NB4 (cell line): ENCODE results near the gene STAT5B.
A peak's percentile ranks its signal among the peaks of the same experiment; 100 is the strongest.
"Not testable (repeated sequence)": the region's sequence is repeated elsewhere in the genome, so short reads cannot be mapped to it uniquely, and the experiment has no call there.

Experiments used
- DNase-seq: peaks from one replicate; pipeline ENCODE4 v3.0.0; 2010; ENCODE audit warnings: low read depth
- H3K4me3 ChIP-seq: one replicate; pipeline ENCODE4 v1.5.1; 2011; ENCODE audit warnings: mild to moderate bottlenecking, low read depth, low read length, moderate library complexity
- MYC ChIP-seq: IDR thresholded peaks from 2 replicates; pipeline ENCODE4 v1.6.1; 2011; ENCODE audit warnings: low read depth, low read length
- POLR2A ChIP-seq: IDR thresholded peaks from 2 replicates; pipeline ENCODE4 v1.6.1; 2011; ENCODE audit warnings: mild to moderate bottlenecking; ENCODE audit not compliant: insufficient read length; ENCODE audit errors: extremely low read depth
- TF ChIP-seq, protein P1 (sequence below): IDR thresholded peaks from 2 replicates; pipeline ENCODE4 v1.6.1; 2011; ENCODE audit warnings: low read depth, low read length
- TF ChIP-seq, protein P2 (sequence below): IDR thresholded peaks from one replicate; pipeline ENCODE4 v1.5.1; 2012; ENCODE audit warnings: low read depth, low read length

The STAT5B gene

DNA sequence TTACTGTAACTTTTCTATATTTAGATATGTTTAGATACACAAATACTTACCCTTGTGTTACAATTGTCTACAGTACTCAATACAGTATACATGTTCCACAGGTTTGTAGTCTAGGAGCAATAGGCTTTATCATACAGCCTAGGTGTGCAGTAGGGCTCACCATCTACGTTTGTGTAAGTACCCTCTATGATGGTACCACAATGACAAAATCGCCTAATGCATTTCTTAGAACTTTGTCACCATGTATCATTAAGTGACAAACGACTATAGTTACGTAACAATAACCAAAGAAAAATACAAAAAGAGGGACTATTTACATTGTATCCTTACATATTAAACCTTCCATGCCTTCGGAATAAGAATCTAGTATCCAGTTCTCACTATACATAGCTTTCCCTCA is 8.0 kb downstream of the STAT5B start:
- no peak overlapping the region for H3K4me3 ChIP-seq
- TF ChIP-seq, protein P1, sequence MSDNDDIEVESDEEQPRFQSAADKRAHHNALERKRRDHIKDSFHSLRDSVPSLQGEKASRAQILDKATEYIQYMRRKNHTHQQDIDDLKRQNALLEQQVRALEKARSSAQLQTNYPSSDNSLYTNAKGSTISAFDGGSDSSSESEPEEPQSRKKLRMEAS, result no peak
- TF ChIP-seq POLR2A (no peak), MYC (no peak)
- TF ChIP-seq, protein P2, sequence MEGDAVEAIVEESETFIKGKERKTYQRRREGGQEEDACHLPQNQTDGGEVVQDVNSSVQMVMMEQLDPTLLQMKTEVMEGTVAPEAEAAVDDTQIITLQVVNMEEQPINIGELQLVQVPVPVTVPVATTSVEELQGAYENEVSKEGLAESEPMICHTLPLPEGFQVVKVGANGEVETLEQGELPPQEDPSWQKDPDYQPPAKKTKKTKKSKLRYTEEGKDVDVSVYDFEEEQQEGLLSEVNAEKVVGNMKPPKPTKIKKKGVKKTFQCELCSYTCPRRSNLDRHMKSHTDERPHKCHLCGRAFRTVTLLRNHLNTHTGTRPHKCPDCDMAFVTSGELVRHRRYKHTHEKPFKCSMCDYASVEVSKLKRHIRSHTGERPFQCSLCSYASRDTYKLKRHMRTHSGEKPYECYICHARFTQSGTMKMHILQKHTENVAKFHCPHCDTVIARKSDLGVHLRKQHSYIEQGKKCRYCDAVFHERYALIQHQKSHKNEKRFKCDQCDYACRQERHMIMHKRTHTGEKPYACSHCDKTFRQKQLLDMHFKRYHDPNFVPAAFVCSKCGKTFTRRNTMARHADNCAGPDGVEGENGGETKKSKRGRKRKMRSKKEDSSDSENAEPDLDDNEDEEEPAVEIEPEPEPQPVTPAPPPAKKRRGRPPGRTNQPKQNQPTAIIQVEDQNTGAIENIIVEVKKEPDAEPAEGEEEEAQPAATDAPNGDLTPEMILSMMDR, result no peak
- DNase-seq, result no peak

DNA sequence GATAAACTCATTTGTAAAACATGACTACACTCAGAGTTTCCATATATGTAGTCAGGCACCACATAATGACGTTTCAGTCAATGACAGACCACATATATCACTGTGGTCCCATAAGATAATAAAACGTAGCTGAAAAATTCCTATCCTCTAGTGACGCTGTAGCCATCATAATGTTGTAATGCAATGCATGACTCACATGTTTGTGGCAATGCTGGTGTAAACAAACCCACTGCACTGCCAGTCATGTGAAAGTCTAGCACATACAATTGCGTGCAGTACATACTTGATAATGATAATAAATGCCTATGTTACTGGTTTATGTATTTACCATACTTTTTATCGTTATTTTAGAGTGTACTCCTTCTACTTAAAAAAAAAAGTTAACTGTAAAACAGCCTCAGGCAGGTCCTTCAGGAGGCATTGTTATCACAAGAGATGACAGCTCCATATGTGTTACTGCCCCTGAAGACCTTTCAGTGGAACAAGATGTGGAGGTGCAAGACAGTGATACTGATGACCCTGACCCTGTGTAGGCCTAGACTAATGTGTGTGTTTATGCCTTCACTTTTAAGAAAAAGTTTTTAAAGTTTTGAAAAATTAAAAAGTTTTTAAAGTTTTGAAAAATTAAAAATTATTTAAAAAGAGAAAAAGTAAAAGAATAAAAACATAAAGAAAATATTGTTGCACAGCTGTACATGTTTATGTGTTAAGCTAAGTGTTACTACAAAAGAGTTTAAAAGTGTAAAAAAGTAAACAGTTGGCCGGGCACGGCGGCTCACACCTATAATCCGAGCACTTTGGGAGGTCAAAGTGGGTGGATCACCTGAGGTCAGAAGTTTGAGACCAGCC is 9.0 kb downstream of the STAT5B start:
- peak; percentile 65 for DNase-seq
- H3K4me3 ChIP-seq, result no peak overlapping the region
- TF ChIP-seq, protein P2, result no peak
- TF ChIP-seq MYC (no peak), POLR2A (no peak)
- TF ChIP-seq, protein P1, result no peak

DNA sequence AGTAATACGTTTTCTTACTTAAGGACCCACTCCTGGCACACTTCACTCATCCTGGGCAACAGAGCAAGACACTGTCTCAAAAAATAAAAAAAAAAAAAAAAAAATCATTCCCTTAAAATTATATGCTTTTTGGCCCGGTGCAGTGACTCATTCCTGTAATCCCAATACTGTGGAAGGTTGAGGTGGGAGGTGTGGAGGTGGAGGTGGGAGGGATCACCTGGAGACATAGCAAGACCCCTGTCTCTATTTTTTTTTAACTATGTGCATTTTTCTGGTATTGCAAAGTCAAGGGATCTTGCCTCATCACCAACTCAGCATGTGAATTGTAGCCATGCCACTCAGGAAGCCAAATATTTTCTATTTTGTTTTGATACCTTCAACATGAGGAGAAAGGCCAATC is 9.7 kb downstream of the STAT5B start:
- TF ChIP-seq POLR2A, result no peak
- TF ChIP-seq, protein P1, result no peak
- TF ChIP-seq, protein P2, result no peak
- no peak for TF ChIP-seq MYC
- H3K4me3 ChIP-seq, result no peak overlapping the region
- DNase-seq, result no peak

DNA sequence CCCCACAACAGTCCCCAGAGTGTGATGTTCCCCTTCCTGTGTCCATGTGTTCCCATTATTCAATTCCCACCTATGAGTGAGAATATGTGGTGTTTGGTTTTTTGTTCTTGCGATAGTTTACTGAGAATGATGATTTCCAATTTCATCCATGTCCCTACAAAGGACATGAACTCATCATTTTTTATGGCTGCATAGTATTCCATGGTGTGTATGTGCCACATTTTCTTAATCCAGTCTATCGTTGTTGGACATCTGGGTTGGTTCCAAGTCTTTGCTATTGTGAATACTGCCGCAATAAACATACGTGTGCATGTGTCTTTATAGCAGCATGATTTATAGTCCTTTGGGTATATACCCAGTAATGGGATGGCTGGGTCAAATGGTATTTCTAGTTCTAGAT is 11.8 kb downstream of the STAT5B start:
- not testable (repeated sequence) for H3K4me3 ChIP-seq, DNase-seq

DNA sequence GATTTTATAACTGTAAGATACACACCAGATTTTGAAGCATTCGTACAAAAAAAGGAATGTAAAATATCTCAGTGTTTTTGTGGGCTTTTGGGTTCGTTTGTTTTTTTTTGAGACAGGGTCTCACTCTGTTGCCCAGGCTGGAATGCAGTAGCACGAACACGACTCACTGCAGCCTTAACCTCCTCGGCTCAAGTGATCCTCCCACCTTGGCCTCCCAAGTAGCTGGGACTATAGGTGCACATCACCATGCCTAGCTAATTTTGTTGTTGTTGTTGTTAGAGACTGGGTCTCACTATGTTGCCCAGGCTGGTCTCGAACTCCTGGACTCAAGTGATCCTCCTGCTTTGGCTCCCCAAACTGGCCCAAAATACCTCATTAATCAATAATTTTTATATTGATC is 15.9 kb downstream of the STAT5B start:
- TF ChIP-seq, protein P2, result no peak
- TF ChIP-seq, protein P1, result no peak
- TF ChIP-seq MYC, result no peak
- TF ChIP-seq POLR2A, result no peak
- no peak overlapping the region for H3K4me3 ChIP-seq
- no peak for DNase-seq

DNA sequence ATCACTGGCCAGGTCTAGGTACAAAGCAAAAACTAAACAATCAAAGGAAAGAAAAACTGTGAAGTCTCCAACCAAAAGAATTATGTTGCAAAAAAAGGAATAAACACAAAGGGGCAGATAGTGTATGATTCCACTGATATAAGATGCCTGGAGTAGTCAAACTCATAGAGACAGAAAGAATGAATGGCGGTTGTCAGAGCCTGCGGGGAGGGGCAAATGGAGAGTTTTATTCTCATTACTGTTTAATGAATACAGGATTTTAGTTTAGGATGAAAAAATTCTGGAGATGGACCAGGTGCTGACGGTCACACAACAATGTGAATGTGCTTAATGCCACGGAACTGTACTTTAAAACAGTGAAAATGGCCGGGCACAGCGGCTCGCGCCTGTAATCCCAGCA is 20.7 kb downstream of the STAT5B start:
- DNase-seq, result no peak
- H3K4me3 ChIP-seq, result no peak overlapping the region
- no peak for TF ChIP-seq POLR2A
- no peak for TF ChIP-seq MYC
- TF ChIP-seq, protein P1, result no peak
- TF ChIP-seq, protein P2, result no peak
